ENCODE measurements around the gene MRTFA.
"Not testable (repeated sequence)": the region's sequence is repeated elsewhere in the genome, so short reads cannot be mapped to it uniquely, and the experiment has no call there.

Gene MRTFA

GRCh38 chr22:40625794-40626193 lies 10.7 kb downstream of the MRTFA start:
- DNase-seq: not testable (repeated sequence)

GRCh38 chr22:40625281-40625680 lies 11.2 kb downstream of the MRTFA start:
- not testable (repeated sequence) for DNase-seq

GRCh38 chr22:40624770-40625169 lies 11.7 kb downstream of the MRTFA start:
- no peak for DNase-seq

GRCh38 chr22:40621309-40622151 lies 15.0 kb downstream of the MRTFA start:
- DNase-seq: no peak

- no peak for DNase-seq
Observed at GRCh38 chr22:40620464-40621046, 16.0 kb downstream of the MRTFA start.

- DNase-seq: no peak
Observed at GRCh38 chr22:40618400-40618799, 18.1 kb downstream of the MRTFA start.

- no peak for DNase-seq
Observed at GRCh38 chr22:40616578-40616977, 19.9 kb downstream of the MRTFA start.

- no peak for DNase-seq
Observed at GRCh38 chr22:40613067-40613466, 23.5 kb downstream of the MRTFA start.

GRCh38 chr22:40612291-40612751 lies 24.2 kb downstream of the MRTFA start:
- no peak for DNase-seq

- no peak for DNase-seq
Observed at GRCh38 chr22:40611606-40612005, 24.9 kb downstream of the MRTFA start.

GRCh38 chr22:40610329-40610850 lies 26.1 kb downstream of the MRTFA start:
- no peak for DNase-seq

- DNase-seq: no peak
Observed at GRCh38 chr22:40609216-40609615, 27.3 kb downstream of the MRTFA start.

GRCh38 chr22:40607506-40607905 lies 29.0 kb downstream of the MRTFA start:
- DNase-seq: no peak

- no peak for DNase-seq
Observed at GRCh38 chr22:40606306-40606705, 30.2 kb downstream of the MRTFA start.

GRCh38 chr22:40605761-40606160 lies 30.8 kb downstream of the MRTFA start:
- DNase-seq: no peak

GRCh38 chr22:40603088-40603605 lies 33.4 kb downstream of the MRTFA start:
- no peak for DNase-seq

GRCh38 chr22:40602231-40602630 lies 34.3 kb downstream of the MRTFA start:
- DNase-seq: no peak

- DNase-seq: no peak
Observed at GRCh38 chr22:40599731-40600130, 36.8 kb downstream of the MRTFA start.

- not testable (repeated sequence) for DNase-seq
Observed at GRCh38 chr22:40598712-40599111, 37.8 kb downstream of the MRTFA start.

- DNase-seq: no peak
Observed at GRCh38 chr22:40597526-40598430, 38.7 kb downstream of the MRTFA start.

GRCh38 chr22:40595497-40596234 lies 40.9 kb downstream of the MRTFA start:
- DNase-seq: no peak

- DNase-seq: no peak
Observed at GRCh38 chr22:40594924-40595323, 41.6 kb downstream of the MRTFA start.
